Left ventricle myocardium superior (tissue), 1 donor: ENCODE measurements around the gene SRMS. TPM values are rescaled to one million over a fixed set of nuclear protein-coding genes. Genes with fewer than 3 reads are reported as not detected.
"Not testable (repeated sequence)": the region's sequence is repeated elsewhere in the genome, so short reads cannot be mapped to it uniquely, and the experiment has no call there.

ENCODE experiments used
- ATAC-seq: fragments of 200-7000 bp; cut with Tn5 transposase; one replicate; pipeline ENCODE4 v1.9.1; 2020; ENCODE audit warnings: mild to moderate bottlenecking, moderate library complexity
- DNase-seq: peaks from one replicate; pipeline ENCODE4 v3.0.0-alpha.2; 2020
- intact Hi-C: fragments of 100-400 bp; cut with micrococcal nuclease; formaldehyde crosslinking; loops from one replicate; pipeline ENCODE4 v1.11.0; 2022
- total RNA-seq: library from RNA; stranded (reverse); fragmentation: NEBNext Ultra II Directional; extraction: Animal tissue kit (Norgen Biotek cat#: 25700); gene quantifications from one replicate; pipeline ENCODE4 v1.2.1, GENCODE V29; 2021
- donor health status: DM: no; HTN: yes; CAD: no; lungs with severe emphysema.

SRMS gene
- total RNA-seq, 1 donor from 2014 or later = not detected

GRCh38 chr20:63517376-63518309 lies 29.9 kb downstream of the SRMS start:
- ATAC-seq (no peak), DNase-seq (peak; percentile 26)
- intact Hi-C loops = no loop called here

- DNase-seq, intact Hi-C loops: not testable (repeated sequence)
Measured at GRCh38 chr20:63514520-63514919, 33.0 kb downstream of the SRMS start.

GRCh38 chr20:63513207-63513606 lies 34.3 kb downstream of the SRMS start:
- ATAC-seq (no peak), DNase-seq (no peak)
- intact Hi-C loops = no loop called here

More at GRCh38 chr20:63514520-63514919, 33.0 kb downstream of the SRMS start:
- ATAC-seq = not testable (repeated sequence)

- DNase-seq (no peak), ATAC-seq (peak; percentile 83)
- intact Hi-C loops = no loop called here
Measured at GRCh38 chr20:63509088-63509564, 38.4 kb downstream of the SRMS start.

GRCh38 chr20:63508072-63508768 lies 39.3 kb downstream of the SRMS start:
- intact Hi-C loops = no loop called here
- ATAC-seq = no peak

GRCh38 chr20:63507083-63507743 lies 40.3 kb downstream of the SRMS start:
- intact Hi-C loops = no loop called here
- DNase-seq (no peak), ATAC-seq (no peak)

More at GRCh38 chr20:63508072-63508768, 39.3 kb downstream of the SRMS start:
- DNase-seq = no peak

- DNase-seq = no peak
- intact Hi-C loops = no loop called here
- no peak for ATAC-seq
Measured at GRCh38 chr20:63505723-63506122, 41.8 kb downstream of the SRMS start.

GRCh38 chr20:63505281-63505680 lies 42.3 kb downstream of the SRMS start:
- intact Hi-C loops = no loop called here
- DNase-seq (no peak), ATAC-seq (no peak)

- DNase-seq (no peak), ATAC-seq (no peak)
- intact Hi-C loops = no loop called here
Measured at GRCh38 chr20:63504642-63505041, 42.9 kb downstream of the SRMS start.

- intact Hi-C loops = no loop called here
- ATAC-seq (no peak), DNase-seq (no peak)
Measured at GRCh38 chr20:63503524-63503923, 44.0 kb downstream of the SRMS start.

- intact Hi-C loops = no loop called here
- ATAC-seq (no peak), DNase-seq (no peak)
Measured at GRCh38 chr20:63502671-63503172, 44.8 kb downstream of the SRMS start.

- ATAC-seq (peak; percentile 62), DNase-seq (peak; percentile 86)
- intact Hi-C loops = no loop called here
Measured at GRCh38 chr20:63501818-63502670, 45.5 kb downstream of the SRMS start.

GRCh38 chr20:63500902-63501817 lies 46.4 kb downstream of the SRMS start:
- DNase-seq (no peak), ATAC-seq (no peak)
- intact Hi-C loops = no loop called here

- ATAC-seq (peak; percentile 54), DNase-seq (peak; percentile 73)
- intact Hi-C loops = no loop called here
Measured at GRCh38 chr20:63500151-63500901, 47.2 kb downstream of the SRMS start.

GRCh38 chr20:63499338-63499969 lies 48.1 kb downstream of the SRMS start:
- intact Hi-C loops = no loop called here
- no peak for DNase-seq
- peak; percentile 0 for ATAC-seq

- intact Hi-C loops = no loop called here
- DNase-seq = peak; percentile 84
- peak; percentile 10 for ATAC-seq
Measured at GRCh38 chr20:63498960-63499337, 48.6 kb downstream of the SRMS start, which contains the start of gene EEF1A2. TSS of gene EEF1A2 (minus strand) at chr20:63499083. CDS start at chr20:63497763, 1,320 bp downstream.
